Stimulated activated CD8-positive, alpha-beta memory T cell treated with anti-CD3 and anti-CD28 coated beads, Interleukin-4, amount 100 ng/mL, for 24 hours (primary cell): ENCODE measurements around the gene RIF1.

Experiments used
- DNase-seq: peaks from one replicate; pipeline ENCODE4 v3.0.0-alpha.2; 2020; ENCODE audit warnings: low read depth

RIF1 gene

GRCh38 chr2:151518802-151519201 lies 109.1 kb downstream of the RIF1 start:
- no peak for DNase-seq

DNA sequence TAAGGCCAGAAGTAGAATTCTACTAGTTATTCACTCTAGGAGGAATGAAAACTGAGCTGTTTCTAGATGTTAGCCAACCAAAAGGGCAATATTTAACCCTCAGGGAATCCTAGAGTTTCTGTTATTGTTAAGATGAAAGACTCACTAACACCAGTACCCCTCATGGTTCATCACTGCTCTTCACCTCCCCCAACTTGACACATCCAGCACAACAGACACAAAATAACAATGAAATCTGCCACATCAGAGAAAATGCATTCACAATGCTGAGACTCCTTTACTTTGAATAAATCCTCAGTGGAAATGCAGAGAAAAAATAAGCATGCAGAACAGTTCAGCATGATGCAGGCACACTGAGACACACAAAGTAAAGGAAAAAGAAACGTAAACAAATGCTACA lies 111.3 kb downstream of the RIF1 start:
- DNase-seq, result no peak

- DNase-seq, result no peak
These were observed 112.9 kb downstream of the RIF1 start for GRCh38 chr2:151522556-151522955.

- no peak for DNase-seq
These were observed 114.1 kb downstream of the RIF1 start for GRCh38 chr2:151523850-151524249.

DNA sequence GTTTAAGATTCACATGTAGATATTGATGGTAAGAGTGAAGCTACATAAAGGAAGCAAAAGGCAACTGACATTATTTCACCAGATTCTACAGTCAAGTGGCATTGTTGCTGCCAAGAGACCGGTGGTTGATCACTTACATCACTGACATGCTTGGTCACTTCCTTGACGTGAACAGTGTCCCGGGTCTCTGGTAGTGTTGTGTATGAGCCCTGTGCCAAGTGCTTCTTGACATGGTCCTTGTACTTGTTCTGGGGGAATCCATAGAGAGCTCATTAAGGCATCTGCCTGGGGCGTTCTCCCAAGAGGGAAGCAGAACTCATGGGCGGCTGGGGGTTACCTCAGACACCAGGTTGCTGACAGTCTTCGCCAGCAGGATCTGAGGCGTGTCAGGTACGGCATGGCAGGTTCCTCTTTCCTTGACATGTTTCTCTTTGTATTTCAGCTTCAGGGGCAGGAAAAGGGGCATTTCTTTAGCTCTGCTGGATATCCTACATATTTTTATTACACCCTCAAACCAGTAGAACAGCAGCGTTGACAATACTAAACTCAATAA lies 116.2 kb downstream of the RIF1 start:
- DNase-seq, result no peak

DNA sequence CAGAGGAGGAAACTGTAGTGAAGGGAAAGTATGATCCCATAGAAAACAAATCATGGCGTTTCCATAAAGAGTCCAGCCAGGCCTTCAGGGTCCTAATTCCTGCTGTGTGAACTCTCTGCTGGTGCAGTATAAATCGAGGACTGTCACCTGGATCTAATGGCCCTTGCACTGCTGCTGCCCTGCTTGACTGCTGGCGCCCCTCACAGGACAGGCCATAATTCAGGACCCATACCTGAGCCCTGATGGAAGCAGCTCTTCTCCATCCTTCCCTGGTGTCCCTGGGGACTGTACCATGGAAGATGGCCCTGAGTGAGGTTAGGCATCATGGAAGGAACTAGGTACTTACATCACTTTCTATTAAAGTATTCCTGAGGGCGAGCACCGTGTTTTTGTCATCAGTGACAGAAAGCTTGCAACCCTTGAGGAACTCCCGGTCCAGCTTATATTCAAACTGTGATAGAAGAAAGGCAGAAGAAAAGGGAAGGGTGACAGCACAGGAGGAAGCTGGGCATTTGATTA lies 116.9 kb downstream of the RIF1 start:
- DNase-seq, result no peak
